Colon (tissue), 2 donors: ENCODE data around the gene TRIM8.

Experiments used
- FAIRE-seq: peaks from 2 replicates; lab custom pipeline; 2012; peaks lifted over from hg19 to GRCh38; lab: Jason Lieb, UNC
- donor health status: control.
- donor health status: control.

TRIM8 gene, protein sequence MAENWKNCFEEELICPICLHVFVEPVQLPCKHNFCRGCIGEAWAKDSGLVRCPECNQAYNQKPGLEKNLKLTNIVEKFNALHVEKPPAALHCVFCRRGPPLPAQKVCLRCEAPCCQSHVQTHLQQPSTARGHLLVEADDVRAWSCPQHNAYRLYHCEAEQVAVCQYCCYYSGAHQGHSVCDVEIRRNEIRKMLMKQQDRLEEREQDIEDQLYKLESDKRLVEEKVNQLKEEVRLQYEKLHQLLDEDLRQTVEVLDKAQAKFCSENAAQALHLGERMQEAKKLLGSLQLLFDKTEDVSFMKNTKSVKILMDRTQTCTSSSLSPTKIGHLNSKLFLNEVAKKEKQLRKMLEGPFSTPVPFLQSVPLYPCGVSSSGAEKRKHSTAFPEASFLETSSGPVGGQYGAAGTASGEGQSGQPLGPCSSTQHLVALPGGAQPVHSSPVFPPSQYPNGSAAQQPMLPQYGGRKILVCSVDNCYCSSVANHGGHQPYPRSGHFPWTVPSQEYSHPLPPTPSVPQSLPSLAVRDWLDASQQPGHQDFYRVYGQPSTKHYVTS

DNA sequence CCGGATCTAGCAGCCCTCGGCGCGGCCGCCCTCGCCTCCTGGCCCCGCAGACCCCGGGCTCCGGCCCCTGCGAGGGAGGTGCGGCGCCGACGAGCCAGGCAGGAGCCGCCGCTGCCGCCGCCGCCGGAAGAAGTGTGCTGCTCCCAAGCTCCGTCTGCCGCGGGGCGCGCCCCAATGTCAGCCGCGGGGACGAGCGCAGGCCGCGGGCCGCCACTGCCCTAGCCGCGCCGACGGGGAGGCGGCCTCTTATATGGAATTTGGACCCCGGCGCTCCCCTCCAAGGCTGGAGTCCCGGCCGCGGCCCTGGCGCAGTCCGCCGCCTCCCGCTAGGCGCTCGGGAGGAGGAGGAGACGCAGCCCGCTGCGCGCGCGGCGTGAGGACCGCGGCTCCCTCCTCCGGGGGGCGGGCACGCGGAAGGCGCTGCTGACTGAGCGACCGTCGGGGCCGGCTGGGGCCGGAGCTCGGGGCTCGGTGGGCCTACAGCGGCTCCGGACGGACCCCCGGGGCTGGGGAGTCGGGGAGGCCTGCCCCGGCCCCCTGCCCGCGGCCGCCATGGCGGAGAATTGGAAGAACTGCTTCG is at the start of gene TRIM8:
Gene TRIM8, plus strand, starts transcription at position 414 of the 580 bp plus-strand sequence. Its CDS starts 139 bp downstream, at position 553.
- no peak for FAIRE-seq

DNA sequence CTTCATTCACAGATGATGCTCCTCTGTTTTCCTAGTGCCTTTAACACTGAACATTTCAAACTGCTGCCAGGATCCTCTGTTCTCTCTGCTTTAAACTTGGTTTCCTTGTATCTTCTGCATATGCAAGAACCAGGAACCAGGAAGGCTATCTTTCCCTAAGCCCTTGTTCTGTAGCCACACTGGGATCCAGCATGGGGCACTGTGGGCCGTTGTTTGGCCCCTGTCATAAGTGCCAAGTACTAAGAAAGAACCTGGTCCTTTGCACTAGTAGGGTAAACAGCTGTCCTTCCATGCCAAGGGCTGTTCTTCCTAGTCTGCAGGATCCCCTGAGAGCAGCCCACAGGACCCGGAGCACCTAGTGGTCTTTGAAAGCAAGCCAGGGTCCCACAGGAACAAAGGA is 49.0 kb upstream of the TRIM8 start:
- FAIRE-seq = no peak

DNA sequence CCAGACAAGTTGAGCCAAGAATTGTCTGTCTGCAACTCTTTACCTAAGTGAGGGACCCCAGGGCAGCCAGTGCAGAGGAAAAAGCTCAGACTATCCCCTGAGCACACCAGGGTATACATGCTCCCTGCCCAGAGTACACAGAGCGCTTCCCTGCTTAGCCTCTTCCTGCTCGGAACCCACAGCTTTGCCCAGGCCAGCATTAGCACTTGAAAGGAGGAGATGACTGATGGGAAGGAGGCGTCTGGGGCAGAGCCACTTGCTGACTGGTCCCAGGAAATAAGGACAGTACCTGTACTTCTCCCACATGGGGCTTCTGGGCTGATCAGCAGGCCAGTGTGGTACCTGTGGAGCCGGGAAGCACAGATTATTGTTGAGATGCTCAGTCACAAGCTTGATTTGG is 48.4 kb upstream of the TRIM8 start:
- no peak for FAIRE-seq

DNA sequence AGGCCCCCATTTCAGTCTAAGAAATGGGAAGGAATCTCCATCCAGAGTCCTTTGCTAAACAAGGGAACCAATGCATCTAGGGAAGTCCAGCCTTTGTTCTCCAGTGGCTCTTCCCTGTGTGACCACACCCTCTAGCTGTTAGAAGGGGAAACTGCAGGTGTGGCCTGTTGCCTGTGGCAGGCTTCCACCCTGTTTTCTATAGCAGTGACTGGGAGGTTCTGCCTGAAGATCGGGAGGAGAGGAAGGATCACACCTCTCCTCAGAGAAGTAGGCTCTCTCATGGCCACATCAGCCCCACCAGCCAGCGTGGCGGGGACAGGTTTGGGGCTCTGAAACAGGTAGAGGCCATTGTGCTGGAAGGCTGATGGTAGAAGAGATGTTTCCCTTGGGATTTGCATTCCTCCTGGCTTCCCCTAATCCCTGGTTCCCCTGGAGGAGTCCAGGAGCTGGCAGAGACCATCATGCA is 47.7 kb upstream of the TRIM8 start:
- FAIRE-seq = no peak

DNA sequence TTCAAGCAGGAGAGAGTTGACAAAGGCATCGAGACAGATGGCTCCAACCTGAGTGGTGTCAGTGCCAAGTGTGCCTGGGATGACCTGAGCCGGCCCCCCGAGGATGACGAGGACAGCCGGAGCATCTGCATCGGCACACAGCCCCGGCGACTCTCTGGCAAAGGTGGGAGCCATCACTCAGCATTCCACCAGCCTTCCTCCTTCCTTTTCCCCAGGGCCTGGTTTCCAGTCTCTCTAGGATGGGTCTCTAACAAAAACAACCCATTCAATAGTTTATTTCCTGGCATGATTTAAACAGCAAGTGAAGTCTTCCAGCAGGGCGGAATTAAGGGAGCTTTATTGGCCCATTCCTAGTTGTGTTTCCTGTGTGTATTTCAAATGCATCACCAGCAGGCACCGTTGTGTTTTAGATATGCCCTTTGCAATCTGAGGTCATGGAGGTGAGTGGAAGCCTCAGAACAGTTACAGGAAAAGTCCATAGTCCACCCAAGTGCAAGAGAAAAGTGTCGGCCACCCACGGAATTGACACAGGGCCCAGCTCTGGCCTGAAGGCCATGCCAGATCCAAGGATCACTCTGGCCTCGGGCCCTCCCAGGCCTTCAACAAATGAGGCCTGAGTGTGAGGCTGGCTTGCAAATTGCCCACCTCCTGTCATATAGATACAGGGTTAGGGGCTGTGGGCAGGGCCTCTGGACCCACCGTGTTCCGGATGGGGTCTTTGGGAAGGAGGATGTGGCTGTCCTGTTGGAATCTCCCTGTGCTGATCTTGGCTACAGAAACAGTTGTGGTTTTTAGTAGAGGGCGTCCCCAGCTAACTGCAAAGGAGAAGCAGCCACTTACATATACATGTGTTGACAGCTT is 46.9 kb upstream of the TRIM8 start:
- no peak for FAIRE-seq

DNA sequence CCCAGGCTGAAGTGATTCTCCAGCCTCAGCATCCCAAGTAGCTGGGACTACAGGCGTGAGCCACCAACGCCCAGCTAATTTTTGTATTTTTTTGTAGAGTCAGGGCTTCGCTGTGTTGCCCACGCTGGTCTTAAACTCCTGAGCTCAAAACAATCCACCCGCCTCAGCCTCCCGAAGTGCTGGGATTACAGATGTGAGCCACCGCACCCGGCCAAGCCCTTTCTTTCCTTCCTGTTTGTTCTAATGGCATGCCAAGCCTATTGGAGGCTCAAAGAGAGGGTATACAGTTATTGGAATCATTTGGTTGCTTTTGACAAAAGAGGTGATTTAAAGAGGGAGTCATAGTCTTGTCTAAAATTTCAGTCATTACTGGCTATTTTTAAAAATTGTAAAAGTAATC is 46.0 kb upstream of the TRIM8 start:
- no peak for FAIRE-seq

DNA sequence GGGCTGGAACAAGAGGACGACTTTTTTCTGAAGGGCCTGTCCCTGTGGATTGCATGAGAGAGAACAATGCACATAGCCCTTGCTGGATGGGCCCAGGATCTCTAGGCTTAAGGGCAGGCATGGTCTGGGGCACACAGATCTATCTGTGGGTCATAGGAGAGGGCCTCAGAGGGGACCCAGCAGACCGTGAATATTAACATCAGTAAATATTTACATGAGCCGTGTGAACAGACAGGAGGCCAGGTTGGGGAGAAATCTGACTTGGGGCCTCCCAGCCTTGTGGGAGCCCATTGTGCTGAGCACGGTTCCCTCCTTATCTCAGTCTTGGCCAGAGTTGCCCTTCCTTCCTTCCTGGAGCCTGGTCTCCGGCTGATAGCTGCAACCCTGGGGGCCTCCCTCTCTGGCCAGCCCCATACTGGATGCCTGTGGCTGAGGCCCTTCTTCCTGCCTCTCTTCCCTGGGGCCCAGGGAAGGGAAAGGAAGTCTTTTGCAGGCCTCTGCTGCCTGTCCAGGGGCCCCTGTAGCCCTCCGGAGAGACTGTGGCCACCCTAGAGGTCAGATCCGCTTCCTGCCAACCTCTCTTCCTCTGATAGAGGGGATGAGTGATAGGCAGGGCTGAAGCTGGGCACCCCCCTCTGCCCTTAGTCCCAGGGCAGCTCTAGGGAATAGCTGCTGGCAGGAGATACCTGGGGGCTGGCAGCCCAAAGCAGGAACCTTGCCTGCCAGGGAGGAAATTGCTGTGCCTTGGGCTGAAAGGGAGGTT is 44.5 kb upstream of the TRIM8 start:
- FAIRE-seq = no peak

DNA sequence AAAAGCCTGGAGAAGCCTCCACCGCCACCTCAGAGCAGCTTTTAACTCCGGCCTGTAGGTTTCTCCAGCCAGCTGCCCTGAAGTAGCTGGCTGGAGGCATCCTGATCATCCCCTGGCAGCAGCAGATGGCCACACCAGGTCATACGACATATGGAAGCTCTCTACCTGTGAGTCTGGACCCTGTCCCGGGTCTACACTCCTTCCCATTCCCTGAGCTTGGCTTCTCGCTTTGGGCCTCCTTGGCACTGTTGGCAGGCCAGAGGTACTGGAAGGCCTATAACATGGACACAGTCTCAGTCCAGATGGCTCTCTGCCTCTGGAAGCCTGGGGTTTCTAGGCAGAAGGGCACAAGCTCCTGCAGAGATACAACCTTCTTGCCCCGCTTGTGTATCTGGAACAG is 43.5 kb upstream of the TRIM8 start:
- FAIRE-seq = no peak

DNA sequence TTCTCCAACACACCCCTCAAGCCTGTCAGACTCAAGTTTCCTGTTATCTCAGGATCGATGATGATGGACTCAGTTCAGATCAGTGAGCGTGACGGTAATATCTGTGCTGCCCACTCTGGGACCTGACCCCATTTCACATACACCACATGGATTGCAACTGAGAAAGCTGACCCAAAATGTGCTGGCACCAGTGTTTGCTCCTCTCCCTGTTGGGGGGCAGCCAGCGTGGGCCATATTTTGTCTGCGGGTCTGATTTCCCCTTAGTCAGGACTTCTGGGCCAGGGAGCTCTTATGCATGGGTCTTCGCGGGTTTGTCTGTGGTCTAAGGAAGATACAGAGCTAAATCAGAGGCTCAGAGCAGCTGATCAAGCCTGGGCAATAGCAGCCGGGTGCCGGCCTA is 42.6 kb upstream of the TRIM8 start:
- no peak for FAIRE-seq

DNA sequence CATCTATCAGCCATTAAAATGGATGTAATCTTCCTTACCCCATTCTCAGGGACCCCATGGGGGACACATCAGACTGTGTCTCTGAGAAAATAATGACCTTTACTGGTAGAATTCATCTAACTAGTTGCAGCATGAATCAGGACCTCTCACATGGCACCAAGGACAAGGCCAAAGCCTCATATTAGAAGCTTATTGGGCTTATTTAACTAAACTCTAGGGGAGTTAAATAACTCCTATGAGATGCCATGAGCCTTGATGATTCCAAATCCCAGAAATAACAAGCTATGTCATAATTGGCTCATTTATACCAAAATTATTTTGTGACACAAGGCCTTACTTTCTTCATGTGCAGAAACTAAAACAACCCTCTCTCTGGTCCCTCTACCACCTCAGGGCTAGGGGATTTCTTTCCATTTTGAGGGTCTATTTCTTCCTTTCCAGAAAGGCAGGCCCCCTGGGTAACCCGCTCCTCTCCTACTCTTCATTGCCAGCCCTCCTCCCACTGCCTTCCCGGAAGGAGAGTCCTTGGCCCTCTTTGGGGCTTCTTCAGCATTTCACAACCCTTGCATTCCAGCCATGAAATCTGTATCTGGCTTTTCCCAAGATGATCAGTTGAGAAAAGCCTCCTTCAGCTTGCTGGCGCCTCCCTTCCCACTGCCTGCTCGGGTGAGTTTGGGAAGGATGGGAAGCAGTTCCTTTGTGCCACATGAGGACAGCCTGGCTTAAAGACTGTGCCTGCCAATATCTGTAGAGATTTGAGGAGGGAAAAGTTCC is 41.8 kb upstream of the TRIM8 start:
- no peak for FAIRE-seq

DNA sequence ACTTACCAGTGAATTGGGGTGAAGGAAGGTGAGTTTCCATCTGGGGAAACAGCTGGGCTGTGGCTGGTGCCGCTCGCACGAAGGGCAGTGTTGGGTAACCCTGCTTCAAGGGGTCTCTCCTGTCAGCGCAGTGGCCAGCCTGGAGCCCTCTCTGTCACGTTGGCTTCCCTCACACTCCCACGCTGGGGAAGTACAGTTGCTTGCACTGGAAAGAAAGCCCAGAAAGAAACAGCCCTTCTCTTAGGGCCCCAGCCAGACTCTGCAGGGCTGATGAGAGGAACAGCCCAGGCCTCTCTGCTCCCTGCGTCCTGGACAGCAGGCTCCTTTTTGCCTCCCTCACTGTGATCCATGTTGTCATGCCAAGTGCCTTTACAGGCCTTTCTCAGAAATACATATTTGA is 40.3 kb upstream of the TRIM8 start:
- no peak for FAIRE-seq

DNA sequence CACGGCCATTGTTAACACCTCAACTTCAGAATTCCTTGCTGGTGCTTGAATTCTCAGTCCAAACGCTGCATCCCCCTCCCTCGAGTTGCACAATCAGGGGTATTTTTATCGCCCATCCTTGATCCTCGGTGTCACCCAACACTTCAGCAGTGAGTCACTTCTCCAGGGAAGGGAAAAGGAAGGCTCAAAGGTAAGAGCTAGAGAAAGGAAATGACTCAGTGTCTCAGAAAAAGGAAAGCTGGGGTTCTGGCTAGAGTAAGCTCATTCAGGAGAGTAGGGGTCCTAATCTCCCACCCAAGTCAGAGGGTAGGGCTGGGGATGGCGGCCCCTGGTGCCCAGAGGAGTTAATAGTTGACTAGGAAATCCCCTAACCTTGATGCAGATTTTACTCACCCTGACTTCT is 39.8 kb upstream of the TRIM8 start:
- no peak for FAIRE-seq

DNA sequence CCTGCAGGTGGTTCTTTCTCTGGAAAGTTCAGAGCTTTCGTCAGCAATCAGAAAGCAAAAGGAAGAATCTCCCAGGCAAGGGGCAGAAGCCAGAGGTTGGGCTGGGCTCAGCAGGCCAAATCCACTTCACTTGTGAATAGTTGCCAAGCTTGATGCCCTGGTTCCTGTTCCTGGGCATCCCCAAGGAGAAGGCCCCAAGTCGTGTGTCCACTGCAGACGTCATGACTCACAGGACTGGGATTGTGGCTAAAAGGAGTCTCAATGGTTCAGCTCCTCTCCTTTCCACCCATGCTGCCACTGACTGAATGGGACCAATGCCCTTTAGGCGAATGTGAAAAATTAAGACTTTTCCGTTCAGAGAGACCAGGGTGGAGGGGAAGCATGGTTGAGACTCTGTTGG is 38.6 kb upstream of the TRIM8 start:
- no peak for FAIRE-seq

DNA sequence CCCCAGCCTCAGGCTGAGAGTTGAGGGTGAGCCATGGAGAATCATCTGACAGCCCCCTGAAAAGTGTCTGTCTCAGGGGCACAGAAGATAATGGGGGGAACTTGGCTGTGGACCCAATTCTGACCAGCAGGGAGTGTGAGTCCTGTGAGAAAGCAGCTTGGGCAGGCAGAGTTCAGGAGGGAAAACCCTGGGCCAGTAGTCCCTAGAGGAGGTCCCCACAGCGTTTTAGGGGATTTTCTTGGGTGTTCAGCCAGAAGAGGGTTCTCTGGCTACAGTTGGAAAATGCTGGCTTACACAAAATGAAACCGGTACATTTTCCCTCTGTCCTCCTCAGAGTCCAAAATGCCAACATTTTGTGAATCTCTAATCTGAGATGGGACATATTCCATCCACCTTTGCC is 35.8 kb upstream of the TRIM8 start:
- no peak for FAIRE-seq

DNA sequence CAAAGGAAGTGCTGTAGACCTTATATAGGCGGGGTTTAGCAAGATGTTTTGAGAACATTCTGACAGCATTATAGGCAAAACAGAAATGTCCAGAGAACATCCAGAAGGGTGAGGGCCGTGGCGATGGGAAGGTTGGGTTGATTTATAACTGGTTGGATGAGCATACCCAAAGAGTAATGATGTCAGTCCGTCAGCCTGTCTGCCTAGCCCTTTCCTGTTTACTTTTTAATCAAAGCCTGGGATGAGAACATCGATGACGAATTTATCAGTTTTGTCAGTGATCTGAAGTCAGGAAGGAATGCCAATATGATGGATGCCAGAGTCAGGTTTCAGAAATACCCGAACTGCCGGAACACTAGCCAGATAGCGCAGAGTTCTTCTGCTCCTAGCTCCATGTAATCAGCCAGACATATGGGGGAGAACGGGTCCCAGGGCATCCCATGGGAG is 33.8 kb upstream of the TRIM8 start:
- FAIRE-seq = no peak

DNA sequence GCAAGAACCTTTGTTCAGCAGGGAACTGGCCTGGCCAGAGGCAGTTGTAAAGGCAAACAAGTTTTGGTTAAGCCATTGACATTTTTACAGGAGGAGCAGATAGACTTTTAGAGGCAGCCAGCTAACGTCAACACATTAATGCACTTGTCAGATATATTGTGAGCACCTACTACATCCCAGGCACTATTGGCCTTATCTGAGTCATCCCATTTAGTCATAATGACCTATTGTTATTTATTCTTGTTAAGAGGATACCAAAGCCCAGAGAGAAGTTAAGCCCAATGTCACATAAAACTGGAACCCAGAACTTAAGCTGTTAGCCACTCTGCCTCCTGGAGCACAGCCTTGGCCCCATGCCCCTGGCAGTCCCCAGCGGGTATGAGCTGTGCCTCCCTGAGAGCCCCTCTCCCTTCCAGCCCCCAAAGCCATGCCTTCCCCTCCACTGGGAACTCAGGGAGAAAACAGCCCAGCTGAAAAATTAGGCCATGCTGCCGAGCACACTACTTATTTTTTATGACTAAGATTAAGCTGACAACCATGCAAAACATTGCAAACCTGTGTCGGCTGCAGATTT is 32.7 kb upstream of the TRIM8 start:
- FAIRE-seq = no peak

DNA sequence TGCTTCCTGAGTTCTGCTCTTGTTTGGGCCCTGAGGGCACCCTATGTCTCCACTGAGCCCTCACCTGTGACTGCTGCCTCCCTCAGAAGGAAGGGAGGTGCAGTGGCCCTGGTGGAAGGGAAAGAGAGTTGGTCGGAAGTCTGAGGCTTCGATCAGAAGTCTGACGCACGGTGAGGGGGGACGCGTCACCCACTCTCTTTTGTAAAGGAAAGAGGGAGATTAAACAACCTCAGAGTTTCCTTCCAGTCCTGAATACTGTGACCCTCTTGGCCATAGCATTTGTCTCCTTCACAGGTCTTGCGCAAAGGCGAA is 31.4 kb upstream of the TRIM8 start:
- FAIRE-seq = no peak

DNA sequence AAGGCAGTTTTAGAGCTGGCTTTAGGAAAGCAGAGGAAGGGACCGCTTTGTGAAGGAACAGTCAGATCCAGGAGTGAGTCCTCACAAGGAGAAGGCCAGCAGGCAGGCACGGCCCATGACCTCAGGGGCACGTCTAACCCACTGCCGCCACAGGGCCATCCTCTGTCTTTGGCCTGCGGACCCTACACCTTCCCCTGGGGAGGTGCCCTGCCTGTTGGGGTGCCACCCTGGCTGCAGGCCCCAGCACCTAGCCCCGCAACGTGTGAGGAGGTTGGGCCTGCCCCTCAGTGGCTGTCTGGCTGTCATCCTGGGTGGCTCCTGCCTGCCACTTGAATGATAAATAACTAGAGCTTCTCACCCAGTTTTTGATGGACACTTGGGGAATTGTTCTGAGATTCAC is 31.0 kb upstream of the TRIM8 start:
- no peak for FAIRE-seq

DNA sequence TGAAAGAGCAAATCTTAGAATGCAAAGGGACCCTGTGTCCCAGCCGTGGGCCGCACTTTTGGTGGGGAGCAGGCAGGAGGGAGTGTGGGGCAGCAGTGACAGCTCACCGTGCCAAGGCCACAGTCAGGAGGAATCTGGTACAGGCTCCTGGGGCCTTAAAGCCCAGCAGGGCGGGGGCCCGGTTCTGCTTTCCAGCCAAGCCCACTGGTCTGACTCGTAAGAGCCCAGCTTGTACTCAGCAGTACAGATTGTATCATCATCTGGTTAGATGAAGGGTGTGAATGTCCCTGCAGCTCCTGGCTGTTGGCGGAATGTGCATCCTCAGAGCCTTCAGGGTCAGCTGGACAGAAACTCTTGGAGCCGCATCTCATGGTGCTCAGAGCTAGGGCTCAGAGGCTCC is 30.5 kb upstream of the TRIM8 start:
- no peak for FAIRE-seq

DNA sequence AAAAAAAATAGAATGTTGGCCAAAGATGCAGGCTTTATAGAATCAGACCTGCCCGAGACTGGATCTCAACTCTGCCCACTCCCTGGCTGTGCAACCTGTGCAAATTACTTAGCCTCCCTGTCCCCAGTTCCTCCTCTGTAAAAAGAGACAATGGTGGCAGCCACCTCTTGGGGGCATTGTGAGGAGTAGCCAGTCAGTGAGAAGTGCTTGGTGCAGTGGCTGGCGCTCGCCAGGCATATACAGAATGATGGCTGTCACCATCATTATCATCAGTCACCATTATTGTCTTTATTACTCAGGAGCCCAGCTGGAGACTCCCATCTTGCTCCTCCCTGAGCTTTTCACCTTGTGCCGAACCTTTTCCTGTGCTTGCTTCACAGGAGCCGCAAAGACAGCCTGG is 29.4 kb upstream of the TRIM8 start:
- FAIRE-seq = no peak

DNA sequence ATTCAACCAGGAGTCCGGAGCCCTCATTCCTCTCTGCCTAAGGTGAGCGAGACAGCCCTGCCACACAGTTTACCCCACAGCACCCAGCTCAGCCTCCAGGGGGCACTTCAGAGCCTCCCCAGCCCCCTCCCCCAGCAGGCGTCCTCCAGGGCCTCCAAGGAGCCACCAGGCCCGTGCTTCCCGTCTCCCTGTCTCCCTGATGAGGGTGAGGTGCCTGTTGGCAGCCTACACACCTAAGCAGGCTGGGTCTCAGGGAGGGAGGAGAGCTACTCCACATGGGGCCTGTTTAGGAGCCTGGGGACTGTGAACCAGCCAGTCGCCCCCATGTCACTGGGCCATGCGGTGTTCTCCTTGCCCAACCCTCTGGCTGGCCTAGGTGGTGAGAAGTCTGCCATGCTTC is 28.9 kb upstream of the TRIM8 start:
- FAIRE-seq = no peak
